HG03135 (cell line): ENCODE data around the gene COL28A1.
"Not testable (repeated sequence)": the region's sequence is repeated elsewhere in the genome, so short reads cannot be mapped to it uniquely, and the experiment has no call there.

ENCODE experiments used
- ATAC-seq: cut with Tn5 transposase; IDR thresholded peaks from one replicate; pipeline ENCODE4 v1.9.1; 2021; ENCODE audit warnings: mild to moderate bottlenecking, moderate library complexity; ENCODE audit not compliant: unreplicated experiment

The COL28A1 gene

GRCh38 chr7:7562736-7563135 is 27.1 kb upstream of the COL28A1 start:
- ATAC-seq = no peak

GRCh38 chr7:7561591-7561990 is 25.9 kb upstream of the COL28A1 start:
- ATAC-seq = not testable (repeated sequence)

GRCh38 chr7:7557252-7557651 is 21.6 kb upstream of the COL28A1 start:
- ATAC-seq = no peak

- no peak for ATAC-seq
Measured at GRCh38 chr7:7556852-7557251, 21.2 kb upstream of the COL28A1 start.

- no peak for ATAC-seq
Measured at GRCh38 chr7:7554649-7555575, 19.2 kb upstream of the COL28A1 start.

GRCh38 chr7:7554021-7554432 is 18.4 kb upstream of the COL28A1 start:
- ATAC-seq = no peak

- no peak for ATAC-seq
Measured at GRCh38 chr7:7553386-7553785, 17.7 kb upstream of the COL28A1 start.

- no peak for ATAC-seq
Measured at GRCh38 chr7:7552199-7552598, 16.5 kb upstream of the COL28A1 start.

GRCh38 chr7:7550663-7551062 is 15.0 kb upstream of the COL28A1 start:
- no peak for ATAC-seq

GRCh38 chr7:7548407-7548806 is 12.7 kb upstream of the COL28A1 start:
- ATAC-seq = no peak

- no peak for ATAC-seq
Measured at GRCh38 chr7:7542251-7542835, 6.7 kb upstream of the COL28A1 start.

GRCh38 chr7:7539711-7540110 is 4.0 kb upstream of the COL28A1 start:
- ATAC-seq = no peak

GRCh38 chr7:7539152-7539551 is 3.5 kb upstream of the COL28A1 start:
- ATAC-seq = no peak

GRCh38 chr7:7537711-7538110 is 2.0 kb upstream of the COL28A1 start:
- ATAC-seq = no peak

GRCh38 chr7:7536396-7537019 is 835 bp upstream of the COL28A1 start:
- no peak for ATAC-seq

- no peak for ATAC-seq
Measured at GRCh38 chr7:7533831-7534430, 1.7 kb downstream of the COL28A1 start.

GRCh38 chr7:7529328-7529727 is 6.3 kb downstream of the COL28A1 start:
- ATAC-seq = no peak

- ATAC-seq = no peak
Measured at GRCh38 chr7:7527047-7527446, 8.6 kb downstream of the COL28A1 start.

- no peak for ATAC-seq
Measured at GRCh38 chr7:7526006-7526405, 9.7 kb downstream of the COL28A1 start.

- no peak for ATAC-seq
Measured at GRCh38 chr7:7524121-7524520, 11.6 kb downstream of the COL28A1 start.

GRCh38 chr7:7522421-7522820 is 13.3 kb downstream of the COL28A1 start:
- no peak for ATAC-seq
